ENCODE results near the gene NAP1L1.

The NAP1L1 gene

GRCh38 chr12:76108356-76108755 is 23.9 kb upstream of the NAP1L1 start:
- Mint-ChIP-seq H3K9me3 (no peaks in the 10 kb centered on the region), H3K27ac (no peak overlapping the region), H3K36me3 (ENCODE audit: low read depth) (no peaks in the 10 kb centered on the region), H3K4me3 (no peak overlapping the region), H3K4me1 (no peaks in the 10 kb centered on the region), H3K27me3 (ENCODE audit: low read depth) (no peaks in the 10 kb centered on the region)
- TF ChIP-seq, protein P1, sequence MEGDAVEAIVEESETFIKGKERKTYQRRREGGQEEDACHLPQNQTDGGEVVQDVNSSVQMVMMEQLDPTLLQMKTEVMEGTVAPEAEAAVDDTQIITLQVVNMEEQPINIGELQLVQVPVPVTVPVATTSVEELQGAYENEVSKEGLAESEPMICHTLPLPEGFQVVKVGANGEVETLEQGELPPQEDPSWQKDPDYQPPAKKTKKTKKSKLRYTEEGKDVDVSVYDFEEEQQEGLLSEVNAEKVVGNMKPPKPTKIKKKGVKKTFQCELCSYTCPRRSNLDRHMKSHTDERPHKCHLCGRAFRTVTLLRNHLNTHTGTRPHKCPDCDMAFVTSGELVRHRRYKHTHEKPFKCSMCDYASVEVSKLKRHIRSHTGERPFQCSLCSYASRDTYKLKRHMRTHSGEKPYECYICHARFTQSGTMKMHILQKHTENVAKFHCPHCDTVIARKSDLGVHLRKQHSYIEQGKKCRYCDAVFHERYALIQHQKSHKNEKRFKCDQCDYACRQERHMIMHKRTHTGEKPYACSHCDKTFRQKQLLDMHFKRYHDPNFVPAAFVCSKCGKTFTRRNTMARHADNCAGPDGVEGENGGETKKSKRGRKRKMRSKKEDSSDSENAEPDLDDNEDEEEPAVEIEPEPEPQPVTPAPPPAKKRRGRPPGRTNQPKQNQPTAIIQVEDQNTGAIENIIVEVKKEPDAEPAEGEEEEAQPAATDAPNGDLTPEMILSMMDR (IDR thresholded peaks at IDR 0.05; ENCODE audit: unreplicated experiment in 3 of 3), result no peak

- Mint-ChIP-seq H3K27me3 (ENCODE audit: low read depth) (no peaks in the 10 kb centered on the region), H3K27ac (no peak overlapping the region), H3K36me3 (ENCODE audit: low read depth) (no peaks in the 10 kb centered on the region), H3K4me1 (no peaks in the 10 kb centered on the region), H3K9me3 (no peaks in the 10 kb centered on the region), H3K4me3 (no peak overlapping the region)
- TF ChIP-seq, protein P1 (IDR thresholded peaks at IDR 0.05; ENCODE audit: unreplicated experiment in 3 of 3), result no peak
These were observed 22.1 kb upstream of the NAP1L1 start for GRCh38 chr12:76106631-76107030.

- Mint-ChIP-seq H3K27me3 (ENCODE audit: low read depth) (no peaks in the 10 kb centered on the region), H3K4me3 (no peak overlapping the region), H3K36me3 (ENCODE audit: low read depth) (no peaks in the 10 kb centered on the region), H3K9me3 (no peaks in the 10 kb centered on the region), H3K4me1 (no peaks in the 10 kb centered on the region), H3K27ac (no peak overlapping the region)
- TF ChIP-seq, protein P1 (IDR thresholded peaks at IDR 0.05; ENCODE audit: unreplicated experiment in 3 of 3), result no peak
These were observed 19.5 kb upstream of the NAP1L1 start for GRCh38 chr12:76103958-76104357.

GRCh38 chr12:76101739-76102385 is 17.4 kb upstream of the NAP1L1 start:
- H3K27ac Mint-ChIP-seq, result no peak overlapping the region
- TF ChIP-seq, protein P1 (IDR thresholded peaks at IDR 0.05; ENCODE audit: unreplicated experiment in 3 of 3), result no peak
- H3K4me3 Mint-ChIP-seq, result no peak overlapping the region
- no peaks in the 10 kb centered on the region for H3K36me3 Mint-ChIP-seq (ENCODE audit: low read depth)
- no peaks in the 10 kb centered on the region for H3K27me3 Mint-ChIP-seq (ENCODE audit: low read depth)
- H3K4me1 Mint-ChIP-seq, result no peaks in the 10 kb centered on the region
- H3K9me3 Mint-ChIP-seq, result no peaks in the 10 kb centered on the region

GRCh38 chr12:76096079-76096646 is 11.7 kb upstream of the NAP1L1 start:
- TF ChIP-seq, protein P1 (IDR thresholded peaks at IDR 0.05; ENCODE audit: unreplicated experiment in 3 of 3), result no peak
- H3K27me3 Mint-ChIP-seq (ENCODE audit: low read depth), result no peaks in the 10 kb centered on the region
- H3K4me3 Mint-ChIP-seq, result no peak overlapping the region
- H3K27ac Mint-ChIP-seq, result no peak overlapping the region
- H3K4me1 Mint-ChIP-seq, result no peaks in the 10 kb centered on the region
- no peaks in the 10 kb centered on the region for H3K9me3 Mint-ChIP-seq
- H3K36me3 Mint-ChIP-seq (ENCODE audit: low read depth), result no peaks in the 10 kb centered on the region

DNA sequence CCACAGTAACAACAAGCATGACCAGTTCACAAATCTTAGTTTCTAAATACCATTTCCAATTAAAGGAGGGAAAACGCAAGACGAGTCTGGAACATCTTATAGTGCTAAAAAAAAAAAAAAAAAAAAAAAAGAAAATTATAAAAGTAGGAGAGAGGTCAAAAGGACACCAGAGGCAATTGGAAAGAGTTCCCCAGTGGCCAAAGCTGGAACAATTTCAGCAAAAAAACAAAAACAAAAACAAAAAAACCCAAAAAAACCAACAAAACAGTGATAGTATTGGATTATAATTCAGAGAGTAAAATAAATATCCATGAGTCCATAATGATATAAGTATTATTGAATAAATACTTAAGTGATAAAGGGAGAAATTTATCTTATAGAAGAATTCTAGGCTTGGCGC is 10.3 kb upstream of the NAP1L1 start:
- Mint-ChIP-seq H3K27ac (no peak overlapping the region), H3K4me3 (no peak overlapping the region), H3K9me3 (no peaks in the 10 kb centered on the region), H3K27me3 (ENCODE audit: low read depth) (no peaks in the 10 kb centered on the region), H3K36me3 (ENCODE audit: low read depth) (no peaks in the 10 kb centered on the region), H3K4me1 (no peaks in the 10 kb centered on the region)
- TF ChIP-seq, protein P1 (IDR thresholded peaks at IDR 0.05; ENCODE audit: unreplicated experiment in 3 of 3), result no peak
